Chondrocyte (in vitro differentiated cells): ENCODE measurements around the gene PLXNA2. TPM values are rescaled to one million over a fixed set of nuclear protein-coding genes. Genes with fewer than 3 reads are reported as not detected.

Experiments used
- DNase-seq: peaks from one replicate; pipeline ENCODE4 v3.0.0; 2021; ENCODE audit warnings: mixed read lengths, low spot score
- H3K27ac Mint-ChIP-seq: one replicate; pipeline ENCODE4 v1.8.0; 2021; ENCODE audit warnings: mild to moderate bottlenecking, moderate library complexity, mixed read lengths; ENCODE audit not compliant: unreplicated experiment
- H3K27me3 Mint-ChIP-seq: 2 replicates; pipeline ENCODE4 v1.8.0; 2021; ENCODE audit warnings: low read depth, mixed read lengths
- H3K36me3 Mint-ChIP-seq: 2 replicates; pipeline ENCODE4 v1.8.0; 2021; ENCODE audit warnings: low read depth, mixed read lengths
- H3K4me1 Mint-ChIP-seq: 2 replicates; pipeline ENCODE4 v1.8.0; 2021; ENCODE audit warnings: low read depth, mild to moderate bottlenecking, mixed read lengths
- H3K4me3 Mint-ChIP-seq: one replicate; pipeline ENCODE4 v1.8.0; 2021; ENCODE audit warnings: mild to moderate bottlenecking, moderate library complexity, mixed read lengths; ENCODE audit not compliant: unreplicated experiment
- H3K9me3 Mint-ChIP-seq: 2 replicates; pipeline ENCODE4 v1.8.0; 2021; ENCODE audit warnings: low read depth, mixed read lengths
- total RNA-seq: library from RNA; stranded (reverse); gene quantifications from 3 replicates; pipeline ENCODE4 v1.2.1, GENCODE V29; 2021
- TF ChIP-seq, protein P1 (sequence below): fragments of 200-600 bp; sonication (generic); IDR thresholded peaks from 2 replicates; pipeline ENCODE4 v1.5.0; 2021; ENCODE audit warnings: antibody characterized with exemption, mild to moderate bottlenecking, moderate library complexity

The PLXNA2 gene
- total RNA-seq, 1 donor from 2014 or later, result 22.0 TPM

DNA sequence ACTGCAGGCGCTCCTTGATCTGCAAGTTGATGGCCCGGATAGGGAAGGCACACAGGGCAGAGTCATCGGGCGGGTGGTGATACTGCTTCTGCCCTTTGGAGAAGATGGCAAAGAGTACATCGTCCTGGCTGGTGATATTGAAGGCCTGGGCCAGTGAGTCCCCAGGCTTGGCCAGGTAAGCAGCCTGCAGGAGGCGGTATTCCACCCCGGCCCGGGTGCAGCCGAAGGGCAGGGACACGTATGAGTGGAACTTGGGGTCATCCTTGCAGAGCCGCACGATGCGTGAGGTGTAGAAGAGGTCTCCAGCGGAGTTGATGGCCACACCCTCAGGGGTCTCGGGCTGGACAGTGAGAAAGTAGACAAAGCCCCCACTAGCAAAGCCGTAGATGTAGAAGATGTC, 27.4 kb downstream of the PLXNA2 start:
- Mint-ChIP-seq H3K27ac (no peak overlapping the region), H3K27me3 (no peaks in the 10 kb centered on the region), H3K36me3 (peaks cover 26% of the 10 kb centered on the region), H3K4me3 (no peak overlapping the region), H3K4me1 (peaks cover 89% of the 10 kb centered on the region), H3K9me3 (no peaks in the 10 kb centered on the region)
- TF ChIP-seq, protein P1, sequence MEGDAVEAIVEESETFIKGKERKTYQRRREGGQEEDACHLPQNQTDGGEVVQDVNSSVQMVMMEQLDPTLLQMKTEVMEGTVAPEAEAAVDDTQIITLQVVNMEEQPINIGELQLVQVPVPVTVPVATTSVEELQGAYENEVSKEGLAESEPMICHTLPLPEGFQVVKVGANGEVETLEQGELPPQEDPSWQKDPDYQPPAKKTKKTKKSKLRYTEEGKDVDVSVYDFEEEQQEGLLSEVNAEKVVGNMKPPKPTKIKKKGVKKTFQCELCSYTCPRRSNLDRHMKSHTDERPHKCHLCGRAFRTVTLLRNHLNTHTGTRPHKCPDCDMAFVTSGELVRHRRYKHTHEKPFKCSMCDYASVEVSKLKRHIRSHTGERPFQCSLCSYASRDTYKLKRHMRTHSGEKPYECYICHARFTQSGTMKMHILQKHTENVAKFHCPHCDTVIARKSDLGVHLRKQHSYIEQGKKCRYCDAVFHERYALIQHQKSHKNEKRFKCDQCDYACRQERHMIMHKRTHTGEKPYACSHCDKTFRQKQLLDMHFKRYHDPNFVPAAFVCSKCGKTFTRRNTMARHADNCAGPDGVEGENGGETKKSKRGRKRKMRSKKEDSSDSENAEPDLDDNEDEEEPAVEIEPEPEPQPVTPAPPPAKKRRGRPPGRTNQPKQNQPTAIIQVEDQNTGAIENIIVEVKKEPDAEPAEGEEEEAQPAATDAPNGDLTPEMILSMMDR, result no peak
- no peak for DNase-seq

DNA sequence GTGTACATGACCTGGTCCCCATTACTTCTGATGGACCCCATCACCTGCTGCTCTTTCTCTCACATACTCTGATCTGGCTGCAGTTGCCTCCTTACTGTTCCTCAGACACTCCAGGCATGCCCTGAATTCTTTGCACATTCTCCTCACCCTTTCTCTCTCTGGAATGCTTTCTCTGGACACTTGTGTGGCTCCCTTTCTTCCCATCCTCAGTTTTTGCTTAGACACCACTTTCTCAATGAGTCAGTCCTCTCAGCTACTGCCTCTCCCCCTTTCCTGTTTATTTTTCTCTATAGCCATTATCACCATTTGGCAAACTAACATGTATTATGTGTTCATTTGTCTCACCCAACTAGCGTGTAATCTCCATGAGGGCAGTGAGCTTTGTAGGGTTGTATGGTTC, 28.1 kb downstream of the PLXNA2 start:
- H3K4me3 Mint-ChIP-seq, result peak overlapping the region; percentile 36
- no peaks in the 10 kb centered on the region for H3K27me3 Mint-ChIP-seq

GRCh38 chr1:208215393-208215792, 28.8 kb downstream of the PLXNA2 start:
- H3K27me3 Mint-ChIP-seq, result no peaks in the 10 kb centered on the region

More for the DNA sequence above, 28.1 kb downstream of the PLXNA2 start:
- Mint-ChIP-seq H3K4me1 (peaks cover 90% of the 10 kb centered on the region), H3K36me3 (peaks cover 26% of the 10 kb centered on the region), H3K9me3 (no peaks in the 10 kb centered on the region), H3K27ac (peak overlapping the region; percentile 87)
- no peak for DNase-seq
- TF ChIP-seq, protein P1, result no peak

DNA sequence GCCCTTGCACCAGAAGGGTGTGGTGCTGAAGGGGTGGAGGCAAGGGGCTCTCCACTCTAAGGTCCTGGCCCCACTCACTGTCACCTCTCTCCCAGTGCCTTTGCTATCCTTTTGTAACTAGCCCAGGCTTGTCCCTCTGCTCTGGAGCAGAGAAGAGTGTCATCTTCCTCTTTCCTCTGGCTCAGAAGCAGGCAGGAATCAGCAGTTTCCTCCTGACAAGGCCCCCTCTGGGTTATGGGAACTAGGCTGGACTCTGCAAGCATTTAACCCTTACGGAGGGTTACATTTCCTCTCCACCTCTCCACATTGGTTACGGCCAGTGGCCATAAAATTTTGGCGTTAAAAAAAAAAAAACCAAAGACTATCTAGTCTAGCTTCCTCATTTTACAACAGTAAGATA, 30.4 kb downstream of the PLXNA2 start:
- H3K36me3 Mint-ChIP-seq, result peaks cover 26% of the 10 kb centered on the region
- no peak overlapping the region for H3K27ac Mint-ChIP-seq
- H3K4me3 Mint-ChIP-seq, result no peak overlapping the region
- no peaks in the 10 kb centered on the region for H3K27me3 Mint-ChIP-seq
- no peak for DNase-seq
- no peaks in the 10 kb centered on the region for H3K9me3 Mint-ChIP-seq
- H3K4me1 Mint-ChIP-seq, result peaks cover 81% of the 10 kb centered on the region
- TF ChIP-seq, protein P1, result no peak

More at GRCh38 chr1:208215393-208215792, 28.8 kb downstream of the PLXNA2 start:
- H3K4me3 Mint-ChIP-seq, result no peak overlapping the region
- no peaks in the 10 kb centered on the region for H3K9me3 Mint-ChIP-seq
- peaks cover 85% of the 10 kb centered on the region for H3K4me1 Mint-ChIP-seq
- H3K36me3 Mint-ChIP-seq, result peaks cover 26% of the 10 kb centered on the region
- no peak overlapping the region for H3K27ac Mint-ChIP-seq
- TF ChIP-seq, protein P1, result no peak
- no peak for DNase-seq

DNA sequence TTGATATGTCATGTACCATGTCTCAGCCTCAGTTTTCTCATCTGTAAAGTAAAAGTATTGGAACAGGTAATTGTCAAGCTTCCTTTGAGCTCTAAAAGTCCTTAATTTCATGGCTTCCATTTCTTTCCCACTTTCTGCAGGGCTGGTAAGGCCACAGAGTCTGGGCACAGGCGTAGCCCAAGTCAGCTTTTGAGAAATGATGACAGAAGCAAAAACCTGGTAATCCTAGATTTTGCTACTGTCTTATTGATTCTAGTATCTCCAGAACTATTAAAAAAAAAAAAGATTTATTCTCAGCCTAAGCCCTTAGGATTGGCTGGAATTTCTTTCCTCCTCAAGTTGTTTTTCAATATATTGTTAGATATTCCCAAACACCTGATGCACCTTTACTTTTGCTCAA, 31.3 kb downstream of the PLXNA2 start:
- Mint-ChIP-seq H3K36me3 (peaks cover 28% of the 10 kb centered on the region), H3K27ac (no peak overlapping the region), H3K4me3 (no peak overlapping the region), H3K4me1 (peaks cover 81% of the 10 kb centered on the region), H3K9me3 (no peaks in the 10 kb centered on the region), H3K27me3 (no peaks in the 10 kb centered on the region)
- TF ChIP-seq, protein P1, result no peak
- DNase-seq, result no peak
